ENCODE results near the gene ZNF684. TPM values are rescaled to one million over a fixed set of nuclear protein-coding genes. Genes with fewer than 3 reads are reported as not detected.

The ZNF684 gene
- total RNA-seq, 2 experiments from 2014 or later = 4.5 to 6.6 TPM

Other genes with a start within 250 kb of the ZNF684 start
- gene COL9A2, start 214.4 kb upstream of the ZNF684 start, total RNA-seq = 1 to 10 TPM; 2.5 to 3.0 TPM
- 100 to 1,000 TPM; 241 to 258 TPM for gene SMAP2, start 157.9 kb upstream of the ZNF684 start, total RNA-seq
- gene ZFP69B, start 81.2 kb upstream of the ZNF684 start, total RNA-seq = 1 to 10 TPM; 4.6 to 5.3 TPM
- gene ZFP69, start 54.3 kb upstream of the ZNF684 start, total RNA-seq = 1 to 10 TPM; 4.6 to 5.4 TPM
- gene EXO5, start 22.9 kb upstream of the ZNF684 start, total RNA-seq = 10 to 100 TPM in 1 of 2 experiments, 1 to 10 TPM in 1; 9.5 to 11.9 TPM
- 1 to 10 TPM; 2.7 TPM for gene RIMS3, start 134.0 kb downstream of the ZNF684 start, total RNA-seq
- gene NFYC, start 160.1 kb downstream of the ZNF684 start, total RNA-seq = 10 to 100 TPM; 53.6 to 85.4 TPM

All from activated CD4-positive, alpha-beta T cell treated with anti-CD3 and anti-CD28 coated beads for 36 hours (primary cell).